ENCODE data around the gene IL17F.
A peak's percentile ranks its signal among the peaks of the same experiment; 100 is the strongest.

The IL17F gene

GRCh38 chr6:52243282-52243893 is 912 bp downstream of the IL17F start:
- DNase-seq: peak; percentile 92

- DNase-seq: no peak
Measured at GRCh38 chr6:52241819-52242218, 2.5 kb downstream of the IL17F start.

- DNase-seq: peak; percentile 85
Measured at GRCh38 chr6:52233975-52234823, 10.1 kb downstream of the IL17F start.

- no peak for DNase-seq
Measured at GRCh38 chr6:52233005-52233404, 11.3 kb downstream of the IL17F start.

GRCh38 chr6:52231406-52232127 is 12.7 kb downstream of the IL17F start:
- no peak for DNase-seq

GRCh38 chr6:52230685-52231084 is 13.6 kb downstream of the IL17F start:
- no peak for DNase-seq

- DNase-seq: no peak
Measured at GRCh38 chr6:52227495-52227894, 16.8 kb downstream of the IL17F start.

- DNase-seq: no peak
Measured at GRCh38 chr6:52221302-52221701, 23.0 kb downstream of the IL17F start.

- DNase-seq: no peak
Measured at GRCh38 chr6:52217761-52218160, 26.5 kb downstream of the IL17F start.

- no peak for DNase-seq
Measured at GRCh38 chr6:52216932-52217575, 27.2 kb downstream of the IL17F start.

- no peak for DNase-seq
Measured at GRCh38 chr6:52215787-52216186, 28.5 kb downstream of the IL17F start.

GRCh38 chr6:52213127-52213526 is 31.2 kb downstream of the IL17F start:
- DNase-seq: no peak

GRCh38 chr6:52210227-52210626 is 34.1 kb downstream of the IL17F start:
- DNase-seq: no peak

GRCh38 chr6:52209770-52210169 is 34.5 kb downstream of the IL17F start:
- no peak for DNase-seq

- DNase-seq: peak; percentile 3
Measured at GRCh38 chr6:52208612-52209011, 35.7 kb downstream of the IL17F start.

GRCh38 chr6:52207066-52207465 is 37.2 kb downstream of the IL17F start:
- no peak for DNase-seq

GRCh38 chr6:52201493-52201892 is 42.8 kb downstream of the IL17F start:
- no peak for DNase-seq

- DNase-seq: no peak
Measured at GRCh38 chr6:52201046-52201445, 43.3 kb downstream of the IL17F start.

- DNase-seq: peak; percentile 5
Measured at GRCh38 chr6:52200088-52200487, 44.2 kb downstream of the IL17F start.

- no peak for DNase-seq
Measured at GRCh38 chr6:52195886-52196285, 48.4 kb downstream of the IL17F start.

- no peak for DNase-seq
Measured at GRCh38 chr6:52191824-52192223, 52.5 kb downstream of the IL17F start.

GRCh38 chr6:52190409-52190808 is 53.9 kb downstream of the IL17F start:
- DNase-seq: no peak

GRCh38 chr6:52189974-52190373 is 54.3 kb downstream of the IL17F start:
- DNase-seq: no peak

Measured in NCI-H69 (cell line).